Neural cell (in vitro differentiated cells): ENCODE measurements around the gene TRPV2.
"Not testable (repeated sequence)": the region's sequence is repeated elsewhere in the genome, so short reads cannot be mapped to it uniquely, and the experiment has no call there.

Experiments
- CTCF ChIP-seq: fragments of 450-650 bp; IDR thresholded peaks from 2 replicates; pipeline ENCODE4 v1.5.1; 2014; ENCODE audit warnings: antibody characterized with exemption, mild to moderate bottlenecking, moderate library complexity; ENCODE audit not compliant: poor library complexity, severe bottlenecking
- EP300 ChIP-seq: fragments of 450-650 bp; conservative IDR thresholded peaks from 2 replicates; pipeline ENCODE4 v1.6.1; 2014; ENCODE audit warnings: antibody characterized with exemption, mild to moderate bottlenecking, moderate library complexity; ENCODE audit not compliant: poor library complexity, severe bottlenecking
- EZH2 ChIP-seq: fragments of 200-600, 300-800 bp; shearing (Covaris generic), sonication (generic); IDR thresholded peaks from 2 replicates; pipeline ENCODE4 v1.6.1; 2014; ENCODE audit warnings: antibody characterized with exemption, low read length, borderline replicate concordance, mild to moderate bottlenecking; ENCODE audit not compliant: insufficient read depth, poor library complexity, severe bottlenecking
- MXI1 ChIP-seq: fragments of 450-650 bp; conservative IDR thresholded peaks from 2 replicates; pipeline ENCODE4 v1.6.1; 2014; ENCODE audit warnings: antibody characterized with exemption, mild to moderate bottlenecking; ENCODE audit not compliant: poor library complexity, severe bottlenecking
- POLR2AphosphoS5 ChIP-seq: IDR thresholded peaks from 2 replicates; pipeline ENCODE4 v1.6.1; 2012
- RAD21 ChIP-seq: fragments of 450-650 bp; conservative IDR thresholded peaks from 2 replicates; pipeline ENCODE4 v1.6.1; 2014; ENCODE audit warnings: antibody characterized with exemption, mild to moderate bottlenecking, moderate library complexity
- SMC3 ChIP-seq: fragments of 450-650 bp; conservative IDR thresholded peaks from 2 replicates; pipeline ENCODE4 v1.6.1; 2014; ENCODE audit warnings: antibody characterized with exemption, mild to moderate bottlenecking, moderate library complexity; ENCODE audit not compliant: poor library complexity
- TAF1 ChIP-seq: IDR thresholded peaks from 2 replicates; pipeline ENCODE4 v1.6.1; 2012; ENCODE audit warnings: low read depth

GRCh38 chr17:16386126-16386507, 29.3 kb upstream of the TRPV2 start:
- not testable (repeated sequence) for TF ChIP-seq CTCF, POLR2AphosphoS5, SMC3, MXI1, TAF1, EP300, EZH2, RAD21
